ENCODE results near the gene LRPPRC. TPM values are rescaled to one million over a fixed set of nuclear protein-coding genes. Genes with fewer than 3 reads are reported as not detected.

The LRPPRC gene
- total RNA-seq, 1 donor from 2014 or later: 40.5 TPM

Other genes starting within 250 kb of the LRPPRC start
- gene DYNC2LI1, start 221.9 kb downstream of the LRPPRC start, total RNA-seq: 6.5 and 7.6 TPM in 2 replicates
- gene ABCG5, start 157.2 kb downstream of the LRPPRC start, total RNA-seq: not detected in 2 replicates
- not detected in 2 replicates for gene ABCG8, start 157.0 kb downstream of the LRPPRC start, total RNA-seq
- 14.6 and 23.2 TPM in 2 replicates for gene PPM1B, start 172.9 kb upstream of the LRPPRC start, total RNA-seq

All from lung microvascular endothelial cell (primary cell).